PFSK-1 (cell line): ENCODE measurements around the gene EPAS1.

Experiments
- FOXP2 ChIP-seq: optimal IDR thresholded peaks from 2 replicates; pipeline ENCODE3; 2011; ENCODE audit warnings: borderline replicate concordance, control low read depth, inconsistent platforms; ENCODE audit not compliant: insufficient read depth; ENCODE audit errors: extremely low read length, extremely low read depth
- POLR2AphosphoS5 ChIP-seq: IDR thresholded peaks from 2 replicates; pipeline ENCODE4 v1.6.1; 2012; ENCODE audit warnings: low read depth, mild to moderate bottlenecking, control low read depth, low read length, moderate library complexity
- SIN3A ChIP-seq: IDR thresholded peaks from 2 replicates; pipeline ENCODE4 v1.6.1; 2012; ENCODE audit warnings: mild to moderate bottlenecking, low read length, moderate library complexity, borderline replicate concordance; ENCODE audit not compliant: insufficient read depth

- no peak for TF ChIP-seq SIN3A
- no peak for TF ChIP-seq POLR2AphosphoS5
- TF ChIP-seq FOXP2: no peak
Measured at GRCh38 chr2:46274586-46274985, 22.6 kb upstream of the EPAS1 start.
